Sigmoid colon (tissue), 4 donors: ENCODE measurements around the gene PGS1.

Source experiments
- CTCF ChIP-seq, 4 experiments: fragments of 450-650 bp in 3 of 4; fragments of 200-600 bp in 1 of 4; IDR thresholded peaks; one replicate each; pipeline ENCODE4 v1.5.1; 2016 to 2019; ENCODE audit warnings: antibody characterized with exemption in 4 of 4, mild to moderate bottlenecking in 3 of 4, moderate library complexity in 2 of 4
- EP300 ChIP-seq, 4 donors: sonication (generic); formaldehyde crosslinking; IDR thresholded peaks; one replicate each; pipeline ENCODE4 v1.6.1; 2017; ENCODE audit warnings: antibody characterized with exemption in 4 of 4
- POLR2A ChIP-seq, 2 donors: fragments of 450-650 bp; IDR thresholded peaks; one replicate each; pipeline ENCODE4 v1.6.1; 2016; ENCODE audit warnings: antibody characterized with exemption in 2 of 2, mild to moderate bottlenecking in 2 of 2, moderate library complexity in 2 of 2
- POLR2AphosphoS5 ChIP-seq, 4 donors: sonication (generic); formaldehyde crosslinking; IDR thresholded peaks; one replicate each; pipeline ENCODE4 v1.6.1; 2017; ENCODE audit warnings: antibody characterized with exemption in 4 of 4

DNA sequence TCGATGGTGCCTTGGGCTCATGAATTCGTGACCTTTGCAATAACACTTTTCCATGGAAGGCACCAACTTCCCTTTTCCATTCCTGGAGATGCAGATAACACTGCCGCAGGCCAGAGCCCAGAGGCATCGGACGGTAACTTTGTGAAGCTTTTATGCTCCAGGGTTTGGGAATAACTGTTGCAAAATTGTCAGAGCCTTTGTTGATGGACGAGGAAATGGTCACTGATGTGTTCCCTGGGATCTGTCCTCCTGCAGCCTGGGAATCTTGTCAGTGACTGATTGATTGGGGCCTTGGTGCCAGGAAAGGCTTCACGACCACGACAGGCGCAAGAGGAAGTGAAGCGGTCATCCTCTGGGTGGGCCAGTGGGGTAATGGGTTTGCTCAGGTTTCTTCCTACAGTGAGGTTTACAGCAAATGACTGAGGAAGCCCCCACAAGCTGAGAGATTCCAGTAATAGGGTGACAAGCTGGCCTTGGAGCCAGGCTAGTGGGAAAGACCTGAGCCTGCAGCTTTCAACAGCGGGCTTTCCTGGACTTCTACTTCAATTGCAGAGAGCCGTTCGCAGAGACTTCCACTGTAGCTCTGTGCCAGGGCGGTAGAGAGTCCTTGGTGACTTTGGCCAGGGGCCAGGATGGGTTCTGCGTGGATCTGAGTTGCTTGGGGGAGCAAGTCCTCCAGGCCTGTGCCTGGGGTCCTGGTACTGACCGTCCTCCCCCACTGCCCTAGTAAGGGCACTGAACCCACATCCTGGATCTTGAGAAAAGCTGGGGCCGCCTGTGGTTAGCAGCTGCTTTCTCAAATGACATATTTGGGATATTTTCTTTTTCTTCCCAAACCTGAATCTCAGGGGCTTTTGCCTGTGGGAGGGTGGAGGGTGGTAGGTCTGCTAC is 37.6 kb downstream of the PGS1 start:
- TF ChIP-seq CTCF (IDR thresholded peaks at IDR 0.05) (no peak), POLR2A (IDR thresholded peaks at IDR 0.05) (no peak), EP300 (IDR thresholded peaks at IDR 0.05) (no peak), POLR2AphosphoS5 (IDR thresholded peaks at IDR 0.05) (no peak)
